ENCODE results near the gene CBLN3. TPM values are rescaled to one million over a fixed set of nuclear protein-coding genes. Genes with fewer than 3 reads are reported as not detected.

The CBLN3 gene
- total RNA-seq, 1 donor from 2014 or later: 0.55 TPM

- TF ChIP-seq CTCF (IDR thresholded peaks at IDR 0.05; ENCODE audit: borderline replicate concordance): no peak
- no peak for DNase-seq
- peaks cover 4% of the 10 kb centered on the region for H3K4me1 ChIP-seq
- H3K4me3 ChIP-seq: no peak overlapping the region
- H3K27me3 ChIP-seq (ENCODE audit: low read depth): no peaks in the 10 kb centered on the region
- H3K36me3 ChIP-seq: no peaks in the 10 kb centered on the region
- no peak overlapping the region for H3K27ac ChIP-seq (replicated peaks)
- no peaks in the 10 kb centered on the region for H3K9me3 ChIP-seq (replicated peaks)
- intact Hi-C loops (cut with micrococcal nuclease): no loop called here
Measured at GRCh38 chr14:24463884-24464785, 34.7 kb upstream of the CBLN3 start.

- no peaks in the 10 kb centered on the region for H3K36me3 ChIP-seq
- TF ChIP-seq CTCF (IDR thresholded peaks at IDR 0.05; ENCODE audit: borderline replicate concordance): no peak
- H3K27ac ChIP-seq (replicated peaks): no peak overlapping the region
- H3K4me3 ChIP-seq: no peak overlapping the region
- H3K4me1 ChIP-seq: peaks cover 10% of the 10 kb centered on the region
- no peak for DNase-seq
- no peaks in the 10 kb centered on the region for H3K27me3 ChIP-seq (ENCODE audit: low read depth)
- H3K9me3 ChIP-seq (replicated peaks): no peaks in the 10 kb centered on the region
- intact Hi-C loops (cut with micrococcal nuclease): no loop called here
Measured at GRCh38 chr14:24463017-24463883, 33.8 kb upstream of the CBLN3 start.

GRCh38 chr14:24461336-24461735 is 31.9 kb upstream of the CBLN3 start:
- intact Hi-C loops (cut with micrococcal nuclease): no loop called here
- Histone ChIP-seq H3K9me3 (replicated peaks) (no peaks in the 10 kb centered on the region), H3K4me1 (peaks cover 12% of the 10 kb centered on the region), H3K27me3 (ENCODE audit: low read depth) (no peaks in the 10 kb centered on the region), H3K4me3 (no peak overlapping the region), H3K36me3 (no peaks in the 10 kb centered on the region), H3K27ac (replicated peaks) (no peak overlapping the region)
- DNase-seq: no peak
- TF ChIP-seq CTCF (IDR thresholded peaks at IDR 0.05; ENCODE audit: borderline replicate concordance): no peak

GRCh38 chr14:24459331-24459730 is 29.9 kb upstream of the CBLN3 start:
- H3K9me3 ChIP-seq (replicated peaks): no peaks in the 10 kb centered on the region
- intact Hi-C loops (cut with micrococcal nuclease): no loop called here
- no peak overlapping the region for H3K4me3 ChIP-seq
- H3K27me3 ChIP-seq (ENCODE audit: low read depth): no peaks in the 10 kb centered on the region
- no peaks in the 10 kb centered on the region for H3K36me3 ChIP-seq
- H3K4me1 ChIP-seq: peaks cover 12% of the 10 kb centered on the region
- DNase-seq: no peak
- H3K27ac ChIP-seq (replicated peaks): no peak overlapping the region
- TF ChIP-seq CTCF (IDR thresholded peaks at IDR 0.05; ENCODE audit: borderline replicate concordance): no peak

- Histone ChIP-seq H3K36me3 (no peaks in the 10 kb centered on the region), H3K27me3 (ENCODE audit: low read depth) (no peaks in the 10 kb centered on the region), H3K27ac (replicated peaks) (no peak overlapping the region), H3K9me3 (replicated peaks) (no peaks in the 10 kb centered on the region), H3K4me1 (peaks cover 12% of the 10 kb centered on the region), H3K4me3 (no peak overlapping the region)
- intact Hi-C loops (cut with micrococcal nuclease): no loop called here
- TF ChIP-seq CTCF (IDR thresholded peaks at IDR 0.05; ENCODE audit: borderline replicate concordance): no peak
- DNase-seq: no peak
Measured at GRCh38 chr14:24458736-24459135, 29.3 kb upstream of the CBLN3 start.

All from left ventricle myocardium inferior (tissue), 1 donor.